ENCODE measurements around the gene TRIP13. TPM values are rescaled to one million over a fixed set of nuclear protein-coding genes. Genes with fewer than 3 reads are reported as not detected.
"Not testable (repeated sequence)": the region's sequence is repeated elsewhere in the genome, so short reads cannot be mapped to it uniquely, and the experiment has no call there.

Gene TRIP13
- total RNA-seq, 3 donors from 2014 or later, result 0.96 to 2.3 (median 1.5) TPM

GRCh38 chr5:933251-933861 is 40.7 kb downstream of the TRIP13 start:
- intact Hi-C loops (cut with DNase I; ENCODE audit: low total_unique reads), result no loop called here
- peak overlapping the region; percentile 34 to 36 for H3K27ac ChIP-seq
- H3K9me3 ChIP-seq, result no peaks in the 10 kb centered on the region
- DNase-seq (ENCODE audit: low spot score in 2 of 2), result no peak
- TF ChIP-seq POLR2A (IDR thresholded peaks at IDR 0.05) (no peak), POLR2AphosphoS5 (IDR thresholded peaks at IDR 0.05) (no peak)
- TF ChIP-seq, protein P1, sequence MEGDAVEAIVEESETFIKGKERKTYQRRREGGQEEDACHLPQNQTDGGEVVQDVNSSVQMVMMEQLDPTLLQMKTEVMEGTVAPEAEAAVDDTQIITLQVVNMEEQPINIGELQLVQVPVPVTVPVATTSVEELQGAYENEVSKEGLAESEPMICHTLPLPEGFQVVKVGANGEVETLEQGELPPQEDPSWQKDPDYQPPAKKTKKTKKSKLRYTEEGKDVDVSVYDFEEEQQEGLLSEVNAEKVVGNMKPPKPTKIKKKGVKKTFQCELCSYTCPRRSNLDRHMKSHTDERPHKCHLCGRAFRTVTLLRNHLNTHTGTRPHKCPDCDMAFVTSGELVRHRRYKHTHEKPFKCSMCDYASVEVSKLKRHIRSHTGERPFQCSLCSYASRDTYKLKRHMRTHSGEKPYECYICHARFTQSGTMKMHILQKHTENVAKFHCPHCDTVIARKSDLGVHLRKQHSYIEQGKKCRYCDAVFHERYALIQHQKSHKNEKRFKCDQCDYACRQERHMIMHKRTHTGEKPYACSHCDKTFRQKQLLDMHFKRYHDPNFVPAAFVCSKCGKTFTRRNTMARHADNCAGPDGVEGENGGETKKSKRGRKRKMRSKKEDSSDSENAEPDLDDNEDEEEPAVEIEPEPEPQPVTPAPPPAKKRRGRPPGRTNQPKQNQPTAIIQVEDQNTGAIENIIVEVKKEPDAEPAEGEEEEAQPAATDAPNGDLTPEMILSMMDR (IDR thresholded peaks at IDR 0.05), result no peak
- H3K27me3 ChIP-seq, result no peaks in the 10 kb centered on the region
- peaks cover 0 to 7% of the 10 kb centered on the region in 2 donors for H3K4me1 ChIP-seq
- no peak overlapping the region for H3K4me3 ChIP-seq
- no peaks in the 10 kb centered on the region for H3K36me3 ChIP-seq

DNA sequence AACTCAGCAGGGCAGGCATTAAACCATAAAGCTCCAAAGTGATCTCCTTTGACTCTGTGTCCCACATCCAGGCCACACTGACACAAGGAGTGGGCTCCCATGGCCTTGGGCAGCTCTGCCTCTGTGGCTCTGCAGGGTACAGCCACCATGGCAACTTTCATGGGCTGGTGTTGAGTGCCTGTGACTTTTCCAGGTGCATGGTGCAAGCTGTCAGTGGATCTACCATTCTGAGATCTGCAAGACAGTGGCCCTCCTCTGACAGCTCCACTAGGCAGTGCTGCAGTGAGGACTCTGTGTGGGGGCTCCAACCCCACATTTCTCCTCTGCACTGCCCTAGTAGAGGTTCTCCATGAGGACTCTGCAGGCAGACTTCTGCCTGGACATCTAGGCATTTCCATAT is 41.3 kb downstream of the TRIP13 start:
- H3K4me1 ChIP-seq; H3K36me3 ChIP-seq; H3K27me3 ChIP-seq; intact Hi-C loops (cut with DNase I; ENCODE audit: low total_unique reads); DNase-seq (ENCODE audit: low spot score in 2 of 2); H3K9me3 ChIP-seq; H3K4me3 ChIP-seq: not testable (repeated sequence)
- peak overlapping the region in 1 of 2 donors; percentile 36 for H3K27ac ChIP-seq

- H3K27me3 ChIP-seq; H3K4me1 ChIP-seq; H3K4me3 ChIP-seq; intact Hi-C loops (cut with DNase I; ENCODE audit: low total_unique reads); H3K36me3 ChIP-seq; H3K9me3 ChIP-seq; H3K27ac ChIP-seq: not testable (repeated sequence)
- peak in 1 of 2 donors; percentile 5 for DNase-seq (ENCODE audit: low spot score in 2 of 2)
Observed at GRCh38 chr5:934381-934967, 41.8 kb downstream of the TRIP13 start.

DNA sequence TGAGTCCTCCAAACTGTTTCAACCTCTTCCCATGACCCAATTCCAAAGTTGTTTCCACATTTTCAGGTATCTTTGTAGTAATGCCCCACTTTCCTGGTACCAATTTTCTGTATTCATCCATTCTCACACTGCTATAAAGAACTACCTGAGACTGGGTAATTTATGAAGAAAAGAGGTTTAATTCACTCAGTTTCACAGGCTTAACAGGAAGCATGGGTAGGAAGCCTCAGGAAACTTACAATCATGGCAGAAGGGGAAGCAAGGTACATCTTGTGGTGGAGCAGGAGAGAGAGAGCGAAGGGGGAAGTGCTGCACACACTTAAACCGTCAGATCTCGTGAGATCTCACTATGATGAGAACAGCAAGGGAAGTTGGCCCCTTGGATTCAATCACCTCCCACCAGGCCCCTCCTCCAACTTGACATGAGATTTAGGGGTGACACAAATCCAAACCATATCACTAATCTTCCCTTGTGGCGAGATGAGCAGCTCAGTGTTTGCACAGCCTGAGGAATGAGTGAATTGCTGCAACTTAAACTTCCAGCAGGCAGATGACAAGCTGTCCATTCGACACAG is 42.9 kb downstream of the TRIP13 start:
- Histone ChIP-seq H3K36me3 (no peaks in the 10 kb centered on the region), H3K27ac (no peak overlapping the region), H3K4me1 (peaks cover 0 to 7% of the 10 kb centered on the region in 2 donors), H3K9me3 (no peaks in the 10 kb centered on the region), H3K4me3 (no peak overlapping the region), H3K27me3 (no peaks in the 10 kb centered on the region)
- TF ChIP-seq POLR2A (IDR thresholded peaks at IDR 0.05), result no peak
- TF ChIP-seq, protein P1 (IDR thresholded peaks at IDR 0.05), result no peak
- no peak for TF ChIP-seq POLR2AphosphoS5 (IDR thresholded peaks at IDR 0.05)
- intact Hi-C loops (cut with DNase I; ENCODE audit: low total_unique reads), result no loop called here
- DNase-seq (ENCODE audit: low spot score in 2 of 2), result no peak

GRCh38 chr5:936149-937144 is 43.8 kb downstream of the TRIP13 start:
- Histone ChIP-seq H3K4me1 (peaks cover 0 to 7% of the 10 kb centered on the region in 2 donors), H3K4me3 (no peak overlapping the region), H3K36me3 (no peaks in the 10 kb centered on the region), H3K9me3 (no peaks in the 10 kb centered on the region), H3K27me3 (no peaks in the 10 kb centered on the region), H3K27ac (no peak overlapping the region)
- no peak for DNase-seq (ENCODE audit: low spot score in 2 of 2)
- intact Hi-C loops (cut with DNase I; ENCODE audit: low total_unique reads), result no loop called here
- TF ChIP-seq POLR2A (IDR thresholded peaks at IDR 0.05) (no peak), POLR2AphosphoS5 (IDR thresholded peaks at IDR 0.05) (no peak)
- TF ChIP-seq, protein P1 (IDR thresholded peaks at IDR 0.05), result no peak
